GM12801 (cell line): ENCODE measurements around the gene ABLIM3.

Experiments used
- CTCF ChIP-seq: IDR thresholded peaks from one replicate; pipeline ENCODE4 v1.5.1; 2011; ENCODE audit warnings: control low read depth; ENCODE audit not compliant: insufficient read length; ENCODE audit errors: extremely low read depth

The ABLIM3 gene

DNA sequence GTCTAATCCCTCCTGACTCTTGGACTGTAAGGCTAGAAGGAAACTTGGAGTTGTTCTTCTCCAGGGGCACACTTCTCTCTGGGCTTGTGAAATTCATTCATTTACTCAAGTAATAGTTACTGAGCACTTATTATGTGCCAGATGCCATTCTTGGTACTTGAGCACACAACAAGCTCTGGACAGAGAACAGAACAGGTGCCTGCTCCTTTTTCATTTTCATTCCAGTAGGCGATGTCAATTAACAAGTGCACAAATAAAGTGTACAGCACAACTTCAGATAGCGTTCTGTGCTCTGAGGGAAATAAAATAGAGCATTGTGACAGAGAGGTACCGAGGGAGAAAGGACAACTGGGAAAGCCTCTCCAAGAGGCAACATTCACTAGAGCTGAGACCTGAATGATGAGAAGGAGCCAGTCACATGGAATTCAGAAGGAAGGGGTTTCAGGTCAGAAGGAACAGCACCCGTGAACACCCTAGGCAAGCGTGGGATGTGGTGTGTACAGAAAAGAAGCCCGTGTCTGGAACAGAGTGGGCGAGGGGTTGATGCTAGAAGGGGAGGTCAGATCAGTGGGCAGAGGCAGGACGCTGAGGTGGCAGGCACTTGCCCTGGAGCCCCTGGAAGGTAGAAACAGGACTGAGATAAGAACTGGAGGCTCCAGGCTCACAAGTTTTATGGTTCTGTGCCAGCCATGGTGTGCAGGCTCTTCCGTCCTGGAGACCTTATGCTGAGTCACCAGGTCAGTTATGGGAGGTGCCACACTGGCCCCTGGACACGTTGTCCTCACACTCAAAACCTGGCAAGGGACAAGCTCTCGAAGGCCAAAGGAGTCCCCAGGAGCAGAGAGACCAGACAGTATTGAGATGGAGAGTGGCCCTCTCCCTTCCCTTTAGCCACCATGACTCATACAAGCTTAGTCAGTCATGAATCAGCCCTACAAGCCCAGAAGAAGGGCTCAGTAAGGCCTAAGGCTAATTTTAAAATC is 7.2 kb upstream of the ABLIM3 start:
- TF ChIP-seq CTCF: no peak

DNA sequence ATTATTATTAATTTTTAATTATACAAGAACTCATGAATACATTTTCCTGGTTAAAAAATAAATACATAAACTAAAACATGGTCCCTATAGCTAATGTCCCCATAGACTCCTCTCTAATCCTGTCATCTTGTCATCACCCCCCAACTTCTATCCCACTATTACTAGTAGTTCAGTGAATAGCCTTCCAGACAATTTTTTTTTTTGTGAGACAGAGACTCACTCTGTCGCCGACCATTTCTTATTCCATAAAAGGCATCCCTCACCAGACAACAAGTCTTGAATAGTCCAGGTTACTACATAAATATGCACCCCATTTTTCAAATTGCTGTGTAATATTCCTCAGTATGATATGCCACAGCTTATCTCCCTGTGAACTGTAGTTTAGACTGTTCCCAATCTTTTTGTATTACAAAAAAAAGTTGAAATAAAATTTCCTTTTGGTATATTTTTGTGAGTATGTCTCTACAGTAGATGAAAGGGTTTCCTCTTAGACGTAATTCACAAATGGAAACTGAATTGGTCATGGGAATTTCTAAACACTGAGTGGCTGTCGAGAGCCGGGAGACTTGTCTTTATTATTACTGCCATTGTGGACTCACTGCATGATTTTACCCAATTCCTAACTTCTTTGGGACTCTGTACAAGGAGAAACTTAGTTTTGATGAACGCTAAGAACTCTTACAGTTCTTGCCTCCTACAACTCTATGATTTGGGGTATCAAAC is 6.4 kb upstream of the ABLIM3 start:
- no peak for TF ChIP-seq CTCF

DNA sequence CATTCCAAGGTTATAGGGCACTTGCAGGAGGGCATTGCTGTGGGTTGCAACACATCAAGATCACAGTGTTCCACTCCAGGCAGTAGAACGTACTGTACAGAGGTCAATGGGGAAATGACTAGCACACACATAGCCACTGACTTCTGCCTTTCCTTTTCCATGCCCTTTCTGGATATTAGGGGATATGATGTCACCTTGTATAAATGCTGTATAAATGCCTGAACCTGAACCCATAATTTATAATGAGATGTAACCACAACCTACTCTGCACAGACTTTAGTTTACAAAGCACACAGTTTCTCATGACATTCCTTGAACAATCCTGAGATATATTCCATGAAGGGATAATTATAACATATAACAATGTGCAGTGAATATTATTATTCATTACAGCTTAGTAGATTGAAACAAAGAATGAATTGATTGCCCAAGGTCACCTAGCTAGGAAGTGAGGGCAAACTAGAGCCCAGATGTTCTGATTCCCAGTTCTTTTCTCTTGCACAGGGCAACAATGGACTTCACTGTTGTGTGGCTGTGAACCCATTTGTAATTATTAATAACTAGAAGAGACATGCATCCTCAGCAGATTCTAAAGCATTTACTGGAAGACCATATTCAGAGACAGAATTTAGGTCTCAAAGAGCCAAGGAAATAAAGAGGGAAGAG is 5.6 kb upstream of the ABLIM3 start:
- TF ChIP-seq CTCF: no peak

GRCh38 chr5:149138182-149138923 is 2.9 kb upstream of the ABLIM3 start:
- no peak for TF ChIP-seq CTCF

- no peak for TF ChIP-seq CTCF
Measured at GRCh38 chr5:149140197-149141002, 893 bp upstream of the ABLIM3 start.

DNA sequence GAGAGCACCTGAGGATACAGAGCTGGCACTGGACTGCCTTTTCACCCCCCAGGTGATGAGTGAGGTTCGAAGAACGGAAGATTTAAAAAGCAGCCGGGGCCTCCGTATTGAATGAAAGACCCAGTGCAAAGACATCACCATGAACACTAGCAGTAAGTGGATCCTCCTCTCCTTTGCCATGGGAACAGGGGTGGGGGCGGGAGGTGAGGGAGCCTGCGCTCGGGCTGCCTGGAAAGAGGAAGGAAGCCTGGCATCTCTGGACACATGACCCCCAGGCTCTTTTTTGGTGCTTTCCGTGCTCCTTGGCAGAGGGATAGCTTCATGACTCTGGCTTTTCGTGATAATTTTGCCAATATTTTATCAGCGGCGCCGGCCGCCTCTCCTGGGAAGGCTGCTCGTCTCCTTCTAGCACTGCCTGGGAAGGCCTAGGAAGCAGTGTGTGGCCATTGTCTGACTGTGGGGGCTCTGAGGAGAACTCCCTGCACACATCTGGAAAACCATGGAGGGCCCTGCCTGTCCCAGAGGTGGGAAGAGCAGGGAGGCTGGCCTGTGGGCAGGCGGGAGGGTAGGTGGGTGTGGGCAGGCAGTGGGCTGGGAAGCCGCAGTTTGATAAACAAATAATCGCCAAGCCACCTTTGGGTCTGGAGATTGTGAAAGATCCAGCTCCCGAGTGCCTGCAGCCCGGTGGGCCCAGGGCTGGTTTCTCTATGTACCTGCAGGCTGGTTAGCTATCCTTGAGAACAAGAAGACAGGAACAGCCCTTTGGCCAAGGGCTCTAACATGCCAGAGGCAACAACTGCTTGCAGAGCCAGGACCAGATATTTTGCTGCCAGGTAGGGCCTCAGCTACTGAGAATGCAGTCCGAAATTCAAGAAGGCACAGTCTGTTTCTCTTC is 911 bp downstream of the ABLIM3 start:
- no peak for TF ChIP-seq CTCF
